ENCODE results near the gene CENPX.

CENPX gene

DNA sequence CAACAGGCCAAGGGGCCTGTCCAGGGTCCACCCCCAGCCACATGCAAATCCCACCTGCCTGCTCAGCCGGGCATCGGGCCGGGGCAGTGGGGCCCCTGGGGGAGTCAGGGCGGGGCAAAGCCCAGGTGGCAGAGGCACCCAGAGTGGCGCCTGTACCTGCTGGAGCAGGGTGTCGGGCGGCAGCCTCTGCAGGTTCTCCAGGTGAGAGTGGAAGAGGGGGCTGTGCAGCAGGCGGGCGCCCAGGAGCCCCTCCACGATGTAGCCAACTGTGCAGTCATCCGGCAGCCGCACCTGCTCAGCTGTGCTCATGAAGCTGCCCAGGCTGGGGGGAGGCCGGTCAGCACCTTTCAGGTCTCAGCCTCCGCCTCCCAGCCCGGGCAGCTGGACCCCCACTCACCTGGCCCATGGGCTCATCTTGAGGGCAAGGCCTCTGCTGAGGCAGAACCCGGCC is 26.9 kb upstream of the CENPX start:
- TF ChIP-seq, protein P1, sequence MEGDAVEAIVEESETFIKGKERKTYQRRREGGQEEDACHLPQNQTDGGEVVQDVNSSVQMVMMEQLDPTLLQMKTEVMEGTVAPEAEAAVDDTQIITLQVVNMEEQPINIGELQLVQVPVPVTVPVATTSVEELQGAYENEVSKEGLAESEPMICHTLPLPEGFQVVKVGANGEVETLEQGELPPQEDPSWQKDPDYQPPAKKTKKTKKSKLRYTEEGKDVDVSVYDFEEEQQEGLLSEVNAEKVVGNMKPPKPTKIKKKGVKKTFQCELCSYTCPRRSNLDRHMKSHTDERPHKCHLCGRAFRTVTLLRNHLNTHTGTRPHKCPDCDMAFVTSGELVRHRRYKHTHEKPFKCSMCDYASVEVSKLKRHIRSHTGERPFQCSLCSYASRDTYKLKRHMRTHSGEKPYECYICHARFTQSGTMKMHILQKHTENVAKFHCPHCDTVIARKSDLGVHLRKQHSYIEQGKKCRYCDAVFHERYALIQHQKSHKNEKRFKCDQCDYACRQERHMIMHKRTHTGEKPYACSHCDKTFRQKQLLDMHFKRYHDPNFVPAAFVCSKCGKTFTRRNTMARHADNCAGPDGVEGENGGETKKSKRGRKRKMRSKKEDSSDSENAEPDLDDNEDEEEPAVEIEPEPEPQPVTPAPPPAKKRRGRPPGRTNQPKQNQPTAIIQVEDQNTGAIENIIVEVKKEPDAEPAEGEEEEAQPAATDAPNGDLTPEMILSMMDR (IDR thresholded peaks at IDR 0.05), result no peak
- Histone ChIP-seq H3K9me3 (ENCODE audit: control insufficient read depth, low read length) (no peaks in the 10 kb centered on the region), H3K79me2 (no peaks in the 10 kb centered on the region), H2AFZ (no peak overlapping the region), H3K4me1 (no peaks in the 10 kb centered on the region), H3K27ac (no peak overlapping the region), H3K4me2 (ENCODE audit: low read length) (no peak overlapping the region), H3K36me3 (ENCODE audit: control insufficient read depth, insufficient read depth, low read length) (no peaks in the 10 kb centered on the region), H3K27me3 (ENCODE audit: control insufficient read depth, insufficient read depth, low read length) (no peaks in the 10 kb centered on the region), H3K4me3 (ENCODE audit: low read depth, low read length) (no peak overlapping the region), H3K9ac (no peak overlapping the region)

DNA sequence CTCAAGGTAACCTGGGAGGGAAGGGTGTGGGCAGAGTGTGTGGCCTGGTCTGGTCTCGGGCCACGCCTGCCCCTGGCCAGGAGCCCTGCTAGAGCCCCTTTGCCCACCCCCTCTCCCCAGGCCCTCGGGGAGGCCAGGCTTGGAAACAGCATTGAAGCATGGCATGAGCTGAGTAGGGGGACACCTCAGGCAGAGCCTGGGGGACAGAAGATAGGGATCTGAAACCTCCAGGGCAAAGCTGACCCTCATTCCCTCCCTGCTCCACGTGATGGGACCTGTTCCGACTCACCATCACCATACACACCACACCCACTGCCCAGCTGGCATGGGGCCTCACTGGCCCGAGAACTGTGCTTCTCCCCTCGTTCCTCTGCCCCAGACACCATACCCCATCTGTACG is 26.4 kb upstream of the CENPX start:
- TF ChIP-seq, protein P1 (IDR thresholded peaks at IDR 0.05), result no peak
- Histone ChIP-seq H3K27me3 (ENCODE audit: control insufficient read depth, insufficient read depth, low read length) (no peaks in the 10 kb centered on the region), H3K4me3 (ENCODE audit: low read depth, low read length) (no peak overlapping the region), H3K27ac (no peak overlapping the region), H3K9me3 (ENCODE audit: control insufficient read depth, low read length) (no peaks in the 10 kb centered on the region), H3K4me1 (no peaks in the 10 kb centered on the region), H2AFZ (no peak overlapping the region), H3K79me2 (no peaks in the 10 kb centered on the region), H3K4me2 (ENCODE audit: low read length) (no peak overlapping the region), H3K36me3 (ENCODE audit: control insufficient read depth, insufficient read depth, low read length) (no peaks in the 10 kb centered on the region), H3K9ac (no peak overlapping the region)

DNA sequence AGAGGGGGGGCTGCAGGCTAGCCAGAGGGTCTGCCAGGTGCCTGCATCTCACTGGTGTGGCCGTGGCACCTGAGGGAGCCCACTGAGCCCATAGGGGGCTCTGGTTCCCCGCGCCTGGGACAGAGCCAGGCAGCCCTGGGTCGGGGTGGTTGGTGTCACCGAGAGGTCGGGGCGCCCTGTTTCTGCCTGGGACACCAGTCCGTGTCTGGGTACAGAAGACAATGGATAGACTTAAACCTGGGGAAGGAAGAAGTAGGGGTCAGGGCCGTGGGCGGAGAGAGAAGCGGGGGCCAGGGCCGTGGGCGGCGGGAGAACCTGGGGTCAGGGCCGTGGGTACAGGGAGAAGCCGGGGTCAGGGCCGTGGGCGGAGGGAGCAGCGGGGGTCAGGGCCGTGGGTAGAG is 25.9 kb upstream of the CENPX start:
- H3K4me2 ChIP-seq (ENCODE audit: low read length), result no peak overlapping the region
- TF ChIP-seq, protein P1 (IDR thresholded peaks at IDR 0.05), result no peak
- H3K79me2 ChIP-seq, result no peaks in the 10 kb centered on the region
- H3K27ac ChIP-seq, result no peak overlapping the region
- no peaks in the 10 kb centered on the region for H3K4me1 ChIP-seq
- no peaks in the 10 kb centered on the region for H3K9me3 ChIP-seq (ENCODE audit: control insufficient read depth, low read length)
- H3K9ac ChIP-seq, result no peak overlapping the region
- H3K27me3 ChIP-seq (ENCODE audit: control insufficient read depth, insufficient read depth, low read length), result no peaks in the 10 kb centered on the region
- no peak overlapping the region for H2AFZ ChIP-seq
- H3K36me3 ChIP-seq (ENCODE audit: control insufficient read depth, insufficient read depth, low read length), result no peaks in the 10 kb centered on the region
- no peak overlapping the region for H3K4me3 ChIP-seq (ENCODE audit: low read depth, low read length)

DNA sequence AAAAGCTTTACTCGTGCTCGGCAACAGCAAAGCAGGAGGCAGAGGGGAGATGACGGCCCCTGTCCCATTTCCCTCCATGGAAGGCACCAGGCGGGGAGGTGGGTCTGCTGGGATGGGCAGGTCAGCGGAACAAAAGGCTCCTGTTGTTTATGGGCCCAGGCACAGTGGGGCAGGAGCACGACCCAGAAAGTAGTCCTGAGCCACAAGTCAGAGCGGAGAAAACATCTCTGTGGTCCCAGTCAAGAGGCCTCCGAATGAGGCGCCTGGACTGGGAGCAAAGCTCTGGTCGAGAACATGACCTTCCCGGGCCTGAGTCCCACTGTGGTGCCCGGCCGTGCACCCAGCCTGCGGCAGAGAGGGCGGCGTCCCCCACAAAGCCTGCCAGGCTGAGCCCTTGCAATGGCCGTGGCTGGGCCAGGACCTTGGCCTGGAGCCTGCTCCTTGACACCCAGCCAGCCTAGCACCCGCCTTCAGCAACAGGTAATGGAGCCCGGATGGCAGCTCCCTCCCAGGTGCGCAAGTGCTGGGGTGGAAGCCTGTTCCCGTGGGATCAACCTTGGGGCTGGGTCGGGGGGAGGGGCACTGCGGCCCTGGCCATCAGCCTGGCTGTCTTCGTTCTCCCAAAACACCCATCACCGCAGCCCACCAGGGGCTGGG is 25.4 kb upstream of the CENPX start:
- Histone ChIP-seq H3K9me3 (ENCODE audit: control insufficient read depth, low read length) (no peaks in the 10 kb centered on the region), H3K36me3 (ENCODE audit: control insufficient read depth, insufficient read depth, low read length) (no peaks in the 10 kb centered on the region), H2AFZ (no peak overlapping the region), H3K27me3 (ENCODE audit: control insufficient read depth, insufficient read depth, low read length) (no peaks in the 10 kb centered on the region), H3K27ac (no peak overlapping the region), H3K4me1 (no peaks in the 10 kb centered on the region), H3K4me3 (ENCODE audit: low read depth, low read length) (no peak overlapping the region), H3K9ac (no peak overlapping the region), H3K4me2 (ENCODE audit: low read length) (no peak overlapping the region), H3K79me2 (no peaks in the 10 kb centered on the region)
- TF ChIP-seq, protein P1 (IDR thresholded peaks at IDR 0.05), result no peak

DNA sequence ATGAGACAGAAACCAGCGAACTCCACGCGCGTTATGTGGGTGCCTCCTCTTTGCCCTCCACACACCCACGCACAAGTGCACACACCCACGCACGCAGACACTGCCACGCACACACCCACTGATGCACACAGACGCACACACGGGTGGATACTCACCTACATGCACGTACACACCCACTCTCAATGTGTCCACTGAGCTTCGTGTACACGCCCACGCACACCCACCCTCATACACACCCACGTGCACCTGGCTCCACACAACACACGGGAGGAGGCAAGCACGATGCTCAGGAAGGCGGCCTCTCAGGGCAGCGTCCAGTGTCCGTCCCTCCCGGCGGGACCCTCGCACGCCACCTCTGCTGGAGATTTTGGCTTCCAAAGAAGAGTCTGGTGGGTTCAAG is 24.7 kb upstream of the CENPX start:
- no peaks in the 10 kb centered on the region for H3K4me1 ChIP-seq
- TF ChIP-seq, protein P1 (IDR thresholded peaks at IDR 0.05), result no peak
- H3K79me2 ChIP-seq, result no peaks in the 10 kb centered on the region
- no peaks in the 10 kb centered on the region for H3K36me3 ChIP-seq (ENCODE audit: control insufficient read depth, insufficient read depth, low read length)
- no peak overlapping the region for H3K9ac ChIP-seq
- H3K9me3 ChIP-seq (ENCODE audit: control insufficient read depth, low read length), result no peaks in the 10 kb centered on the region
- H3K4me2 ChIP-seq (ENCODE audit: low read length), result no peak overlapping the region
- H3K27ac ChIP-seq, result no peak overlapping the region
- H3K4me3 ChIP-seq (ENCODE audit: low read depth, low read length), result no peak overlapping the region
- no peak overlapping the region for H2AFZ ChIP-seq
- no peaks in the 10 kb centered on the region for H3K27me3 ChIP-seq (ENCODE audit: control insufficient read depth, insufficient read depth, low read length)
